HepG2 (cell line): ENCODE measurements around the gene INTS15. TPM values are rescaled to one million over a fixed set of nuclear protein-coding genes. Genes with fewer than 3 reads are reported as not detected.

Source experiments
- AGO1 ChIP-seq: fragments of 200-400 bp; formaldehyde crosslinking; IDR thresholded peaks from 2 replicates; pipeline ENCODE4 v1.6.1; 2017; ENCODE audit warnings: mild to moderate bottlenecking, low read depth, low read length, moderate library complexity; ENCODE audit not compliant: poor library complexity, severe bottlenecking
- BCL3 ChIP-seq: sonication (generic); formaldehyde crosslinking; IDR thresholded peaks from 2 replicates; pipeline ENCODE4 v1.5.1; 2020; ENCODE audit warnings: mild to moderate bottlenecking, missing genetic modification reagents, moderate library complexity
- CEBPG ChIP-seq: IDR thresholded peaks from 2 replicates; pipeline ENCODE4 v1.6.1; 2016
- FOXC1 ChIP-seq: sonication (generic); formaldehyde crosslinking; IDR thresholded peaks from 2 replicates; pipeline ENCODE4 v1.8.0; 2022; ENCODE audit warnings: mild to moderate bottlenecking, missing genetic modification reagents, borderline replicate concordance
- IKZF1 ChIP-seq: fragments of 450-650 bp; IDR thresholded peaks from 2 replicates; pipeline ENCODE4 v1.7.1; 2016
- JUN ChIP-seq: sonication (generic); formaldehyde crosslinking; IDR thresholded peaks from 2 replicates; pipeline ENCODE4 v1.4.0; 2020; ENCODE audit warnings: mild to moderate bottlenecking, missing genetic modification reagents
- KDM1A ChIP-seq: IDR thresholded peaks from 2 replicates; pipeline ENCODE4 v1.6.1; 2016; ENCODE audit warnings: missing compliant biosample characterization
- NKX3-1 ChIP-seq: sonication (generic); formaldehyde crosslinking; IDR thresholded peaks from 2 replicates; pipeline ENCODE4 v1.5.0; 2020; ENCODE audit warnings: missing genetic modification reagents
- SNAPC2 ChIP-seq: sonication (generic); formaldehyde crosslinking; IDR thresholded peaks from 2 replicates; pipeline ENCODE4 v1.8.1; 2022; ENCODE audit warnings: mild to moderate bottlenecking, missing genetic modification reagents
- ZNF142 ChIP-seq: sonication (generic); formaldehyde crosslinking; IDR thresholded peaks from 2 replicates; pipeline ENCODE4 v1.4.0; 2020; ENCODE audit warnings: missing genetic modification reagents
- ZNF205 ChIP-seq: IDR thresholded peaks from 2 replicates; pipeline ENCODE4 v1.6.1; 2018; ENCODE audit warnings: missing biosample characterization, missing genetic modification reagents
- ZNF563 ChIP-seq: sonication (generic); formaldehyde crosslinking; IDR thresholded peaks from 2 replicates; pipeline ENCODE4 v1.8.0; 2022; ENCODE audit warnings: mild to moderate bottlenecking, moderate library complexity, missing genetic modification reagents
- ZNF615 ChIP-seq: sonication (generic); formaldehyde crosslinking; IDR thresholded peaks from 2 replicates; pipeline ENCODE4 v1.5.0; 2020; ENCODE audit warnings: mild to moderate bottlenecking, missing genetic modification reagents, borderline replicate concordance
- ZNF747 ChIP-seq: sonication (generic); formaldehyde crosslinking; IDR thresholded peaks from 2 replicates; pipeline ENCODE4 v1.8.1; 2023; ENCODE audit warnings: missing genetic modification reagents, mild to moderate bottlenecking, borderline replicate concordance
- polyA plus RNA-seq, 8 experiments: library from polyadenylated mRNA; depleted of rRNA in 3 of 8; stranded (reverse) in 7 of 8; unstranded in 1 of 8; fragments of >200 nt; fragmentation: Illumina TruSeq in 4 of 8; extraction: Trizol in 4 of 8; gene quantifications; 2 replicates each; pipeline versions ENCODE4 v1.2.1 to v1.2.3, GENCODE V29; 2011 to 2016; ENCODE audit warnings: low read depth in 4 of 8, missing spikeins in 1 of 8, mixed read lengths in 1 of 8; ENCODE audit not compliant: insufficient read depth in 1 of 8
- total RNA-seq, 5 experiments: library from RNA; depleted of rRNA; stranded (reverse); fragments of >200 nt; fragmentation: Illumina TruSeq; extraction: Trizol; gene quantifications; 2 replicates each; pipeline ENCODE4 v1.2.3, GENCODE V29; 2016; ENCODE audit warnings: low read depth in 1 of 5
- TF ChIP-seq, protein P1 (sequence below): sonication (generic); formaldehyde crosslinking; IDR thresholded peaks from 2 replicates; pipeline ENCODE4 v1.5.0; 2020; ENCODE audit warnings: mild to moderate bottlenecking, missing genetic modification reagents
- TF ChIP-seq, protein P2 (sequence below): sonication (generic); formaldehyde crosslinking; IDR thresholded peaks from 2 replicates; pipeline ENCODE4 v1.4.0; 2020; ENCODE audit warnings: missing genetic modification reagents, mild to moderate bottlenecking, borderline replicate concordance
- TF ChIP-seq, protein P3 (sequence below): sonication (generic); formaldehyde crosslinking; IDR thresholded peaks from 2 replicates; pipeline ENCODE4 v1.5.0; 2020; ENCODE audit warnings: mild to moderate bottlenecking, missing genetic modification reagents

The INTS15 gene
- total and polyA plus RNA-seq, 2 of the 13 experiments (the other 11 are each of a cell fraction or from before 2014, with no cell fraction given): 16.3 to 25.7 TPM

DNA sequence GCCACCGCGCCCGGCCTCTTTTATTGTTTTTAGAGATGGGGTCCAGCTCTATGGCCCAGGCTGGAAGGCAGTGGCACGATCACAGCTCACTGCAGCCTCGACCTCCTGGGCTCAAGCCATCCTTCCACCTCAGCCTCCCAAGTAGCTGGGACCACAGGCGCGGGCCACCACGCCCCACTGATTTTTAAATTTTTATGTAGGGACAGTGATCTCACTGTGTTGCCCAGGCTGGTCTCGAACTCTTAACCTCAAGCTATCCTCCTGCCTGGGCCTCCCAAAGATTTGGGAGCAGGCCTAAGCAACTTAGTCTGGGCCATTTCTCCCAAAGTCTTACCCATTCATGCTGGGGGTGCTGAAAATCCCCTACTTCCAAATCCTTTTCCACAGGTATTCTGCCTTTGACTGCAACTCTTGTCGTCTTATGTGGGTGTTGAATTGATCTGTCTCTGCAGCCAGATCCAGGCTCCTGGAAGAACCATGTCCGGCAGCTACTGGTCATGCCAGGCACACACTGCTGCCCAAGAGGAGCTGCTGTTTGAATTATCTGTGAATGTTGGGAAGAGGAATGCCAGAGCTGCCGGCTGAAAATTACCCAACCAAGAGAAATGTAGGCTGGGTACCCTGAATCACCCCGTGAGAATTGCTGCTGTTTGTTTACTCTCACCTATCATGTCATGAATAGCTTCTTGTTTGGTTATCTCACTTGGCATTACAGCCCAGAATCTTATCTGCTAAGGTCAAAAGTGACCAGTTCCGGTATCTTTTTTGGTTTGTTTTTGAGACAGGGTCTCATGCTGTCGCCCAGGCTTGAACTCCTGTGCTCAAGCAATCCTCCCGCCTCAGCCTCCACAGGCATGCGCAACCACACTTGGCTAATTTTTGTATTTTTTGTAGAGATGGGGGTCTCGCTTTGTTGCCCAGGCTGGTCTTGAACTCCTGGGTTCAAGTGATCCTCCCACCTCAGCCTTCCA is 11.4 kb upstream of the INTS15 start (continued):
- TF ChIP-seq SNAPC2 (CRISPR knock-in tag) (no peak), FOXC1 (CRISPR knock-in tag) (no peak), ZNF615 (CRISPR knock-in tag) (no peak), AGO1 (no peak), NKX3-1 (CRISPR knock-in tag) (no peak), JUN (CRISPR knock-in tag) (no peak), ZNF563 (0 out of 2 replicates have a peak, but pooled peaks have one; percentile 10), IKZF1 (no peak), CEBPG (CRISPR knock-in tag) (peak; percentile 90), ZNF205 (CRISPR knock-in tag) (no peak), KDM1A (CRISPR knock-in tag) (no peak), ZNF142 (no peak; the same call in 1 of the 2 replicates), ZNF747 (peak; percentile 32; the same call in 1 of the 2 replicates), BCL3 (no peak)
- TF ChIP-seq, protein P1, sequence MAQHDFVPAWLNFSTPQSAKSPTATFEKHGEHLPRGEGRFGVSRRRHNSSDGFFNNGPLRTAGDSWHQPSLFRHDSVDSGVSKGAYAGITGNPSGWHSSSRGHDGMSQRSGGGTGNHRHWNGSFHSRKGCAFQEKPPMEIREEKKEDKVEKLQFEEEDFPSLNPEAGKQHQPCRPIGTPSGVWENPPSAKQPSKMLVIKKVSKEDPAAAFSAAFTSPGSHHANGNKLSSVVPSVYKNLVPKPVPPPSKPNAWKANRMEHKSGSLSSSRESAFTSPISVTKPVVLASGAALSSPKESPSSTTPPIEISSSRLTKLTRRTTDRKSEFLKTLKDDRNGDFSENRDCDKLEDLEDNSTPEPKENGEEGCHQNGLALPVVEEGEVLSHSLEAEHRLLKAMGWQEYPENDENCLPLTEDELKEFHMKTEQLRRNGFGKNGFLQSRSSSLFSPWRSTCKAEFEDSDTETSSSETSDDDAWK (CRISPR knock-in tag): no peak
- TF ChIP-seq, protein P2, sequence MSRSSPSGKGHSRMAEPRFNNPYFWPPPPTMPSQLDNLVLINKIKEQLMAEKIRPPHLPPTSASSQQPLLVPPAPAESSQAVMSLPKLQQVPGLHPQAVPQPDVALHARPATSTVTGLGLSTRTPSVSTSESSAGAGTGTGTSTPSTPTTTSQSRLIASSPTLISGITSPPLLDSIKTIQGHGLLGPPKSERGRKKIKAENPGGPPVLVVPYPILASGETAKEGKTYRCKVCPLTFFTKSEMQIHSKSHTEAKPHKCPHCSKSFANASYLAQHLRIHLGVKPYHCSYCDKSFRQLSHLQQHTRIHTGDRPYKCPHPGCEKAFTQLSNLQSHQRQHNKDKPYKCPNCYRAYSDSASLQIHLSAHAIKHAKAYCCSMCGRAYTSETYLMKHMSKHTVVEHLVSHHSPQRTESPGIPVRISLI (CRISPR knock-in tag): peak; percentile 75
- TF ChIP-seq, protein P3, sequence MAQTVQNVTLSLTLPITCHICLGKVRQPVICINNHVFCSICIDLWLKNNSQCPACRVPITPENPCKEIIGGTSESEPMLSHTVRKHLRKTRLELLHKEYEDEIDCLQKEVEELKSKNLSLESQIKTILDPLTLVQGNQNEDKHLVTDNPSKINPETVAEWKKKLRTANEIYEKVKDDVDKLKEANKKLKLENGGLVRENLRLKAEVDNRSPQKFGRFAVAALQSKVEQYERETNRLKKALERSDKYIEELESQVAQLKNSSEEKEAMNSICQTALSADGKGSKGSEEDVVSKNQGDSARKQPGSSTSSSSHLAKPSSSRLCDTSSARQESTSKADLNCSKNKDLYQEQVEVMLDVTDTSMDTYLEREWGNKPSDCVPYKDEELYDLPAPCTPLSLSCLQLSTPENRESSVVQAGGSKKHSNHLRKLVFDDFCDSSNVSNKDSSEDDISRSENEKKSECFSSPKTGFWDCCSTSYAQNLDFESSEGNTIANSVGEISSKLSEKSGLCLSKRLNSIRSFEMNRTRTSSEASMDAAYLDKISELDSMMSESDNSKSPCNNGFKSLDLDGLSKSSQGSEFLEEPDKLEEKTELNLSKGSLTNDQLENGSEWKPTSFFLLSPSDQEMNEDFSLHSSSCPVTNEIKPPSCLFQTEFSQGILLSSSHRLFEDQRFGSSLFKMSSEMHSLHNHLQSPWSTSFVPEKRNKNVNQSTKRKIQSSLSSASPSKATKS (CRISPR knock-in tag): no peak
